CD4-positive, alpha-beta T cell (primary cell): ENCODE measurements around the gene ECM1. TPM values are rescaled to one million over a fixed set of nuclear protein-coding genes. Genes with fewer than 3 reads are reported as not detected.

ENCODE experiments used
- ATAC-seq: fragments of 200-7000 bp; cut with Tn5 transposase; one replicate; pipeline ENCODE4 v1.10.0; 2022; ENCODE audit warnings: mild to moderate bottlenecking; ENCODE audit not compliant: poor library complexity
- CTCF ChIA-PET: fragments of 350-600 bp; sonication (Branson Sonifier 250); formaldehyde crosslinking; loops from one replicate; lab custom pipeline; 2021; ENCODE audit warnings: antibody characterized with exemption, inconsistent platforms; lab: Charles Lee
- POLR2A ChIA-PET: fragments of 350-600 bp; sonication (Branson Sonifier 250); formaldehyde crosslinking; loops from one replicate; lab custom pipeline; 2021; ENCODE audit warnings: antibody characterized with exemption, inconsistent platforms; lab: Charles Lee
- DNase-seq, 14 experiments: peaks; one replicate each; pipeline ENCODE4 v3.0.0-alpha.2; 2013 to 2020; ENCODE audit warnings: mixed read lengths in 2 of 14
- H3K27ac ChIP-seq, 2 donors: one replicate each; pipeline versions ENCODE4 v1.5.1 to v1.7.0; 2013; ENCODE audit warnings: low read length in 2 of 2, low read depth in 1 of 2, mild to moderate bottlenecking in 1 of 2
- H3K27me3 ChIP-seq, 2 experiments: 1 replicate in 1 of 2; 2 replicates in 1 of 2; pipeline versions ENCODE4 v1.6.1 to v1.7.0; 2013; ENCODE audit warnings: low read length in 2 of 2, control low read depth in 1 of 2, mild to moderate bottlenecking in 1 of 2, moderate library complexity in 1 of 2; ENCODE audit not compliant: insufficient read depth in 2 of 2, control insufficient read depth in 1 of 2
- H3K36me3 ChIP-seq: one replicate; pipeline ENCODE4 v1.6.1; 2013; ENCODE audit warnings: low read length, control low read depth; ENCODE audit not compliant: insufficient read depth
- H3K4me1 ChIP-seq: one replicate; pipeline ENCODE4 v1.6.1; 2013; ENCODE audit warnings: low read length, control low read depth; ENCODE audit not compliant: insufficient read depth
- H3K4me3 ChIP-seq: one replicate; pipeline ENCODE4 v1.5.1; 2013; ENCODE audit warnings: mild to moderate bottlenecking, low read length, moderate library complexity
- H3K9me3 ChIP-seq, 2 experiments: 1 replicate in 1 of 2; 2 replicates in 1 of 2; pipeline versions ENCODE4 v1.6.1 to v1.7.0; 2013; ENCODE audit warnings: low read length in 2 of 2, mild to moderate bottlenecking in 2 of 2, control low read depth in 1 of 2, moderate library complexity in 1 of 2; ENCODE audit not compliant: control insufficient read depth in 1 of 2, insufficient read depth in 1 of 2
- H3K27ac Mint-ChIP-seq: one replicate; pipeline ENCODE4 v1.8.0; 2020; ENCODE audit warnings: mixed read lengths
- H3K27me3 Mint-ChIP-seq: one replicate; pipeline ENCODE4 v1.8.0; 2021; ENCODE audit warnings: mixed read lengths
- H3K36me3 Mint-ChIP-seq: one replicate; pipeline ENCODE4 v1.8.0; 2021; ENCODE audit warnings: low read depth, mixed read lengths
- H3K4me1 Mint-ChIP-seq: one replicate; pipeline ENCODE4 v1.8.0; 2021; ENCODE audit warnings: low read depth, mixed read lengths
- H3K4me3 Mint-ChIP-seq: one replicate; pipeline ENCODE4 v1.8.0; 2020; ENCODE audit warnings: mild to moderate bottlenecking, mixed read lengths
- H3K9me3 Mint-ChIP-seq: one replicate; pipeline ENCODE4 v1.8.0; 2020; ENCODE audit warnings: mixed read lengths
- intact Hi-C, 2 experiments: fragments of 100-400 bp; cut with DNase I in 1 of 2; cut with micrococcal nuclease in 1 of 2; formaldehyde crosslinking; loops; one replicate each; pipeline versions ENCODE4 v1.15.1 to v1.9.0; 2023 to 2025; cut with DNase I, micrococcal nuclease
- total RNA-seq, 174 experiments: library from RNA in 2 of 174; stranded (reverse) in 2 of 174; gene quantifications; one replicate each; pipeline ENCODE4 v1.2.3 and lab custom pipeline; 2021 to 2026
- TF ChIP-seq, protein P1 (sequence below): fragments of 200-600 bp; IDR thresholded peaks from one replicate; pipeline ENCODE4 v1.8.0; 2022; ENCODE audit warnings: antibody characterized with exemption, mild to moderate bottlenecking

ECM1 gene
- total RNA-seq, 2 experiments from 2014 or later, result 0.31 TPM; not detected in 1

GRCh38 chr1:150477733-150478132, 30.2 kb upstream of the ECM1 start:
- peak overlapping the region in 1 of 2 donors; percentile 14 for H3K27ac ChIP-seq
- no peak overlapping the region for H3K4me3 Mint-ChIP-seq
- H3K36me3 ChIP-seq, result peaks cover 12% of the 10 kb centered on the region
- H3K27me3 Mint-ChIP-seq, result no peaks in the 10 kb centered on the region
- H3K4me1 Mint-ChIP-seq, result peaks cover 18% of the 10 kb centered on the region
- peaks cover 22% of the 10 kb centered on the region for H3K36me3 Mint-ChIP-seq
- POLR2A ChIA-PET, result no interaction called here
- no peaks in the 10 kb centered on the region for H3K9me3 Mint-ChIP-seq
- DNase-seq (no peak), ATAC-seq (no peak)
- no peaks in the 10 kb centered on the region for H3K27me3 ChIP-seq
- TF ChIP-seq, protein P1, sequence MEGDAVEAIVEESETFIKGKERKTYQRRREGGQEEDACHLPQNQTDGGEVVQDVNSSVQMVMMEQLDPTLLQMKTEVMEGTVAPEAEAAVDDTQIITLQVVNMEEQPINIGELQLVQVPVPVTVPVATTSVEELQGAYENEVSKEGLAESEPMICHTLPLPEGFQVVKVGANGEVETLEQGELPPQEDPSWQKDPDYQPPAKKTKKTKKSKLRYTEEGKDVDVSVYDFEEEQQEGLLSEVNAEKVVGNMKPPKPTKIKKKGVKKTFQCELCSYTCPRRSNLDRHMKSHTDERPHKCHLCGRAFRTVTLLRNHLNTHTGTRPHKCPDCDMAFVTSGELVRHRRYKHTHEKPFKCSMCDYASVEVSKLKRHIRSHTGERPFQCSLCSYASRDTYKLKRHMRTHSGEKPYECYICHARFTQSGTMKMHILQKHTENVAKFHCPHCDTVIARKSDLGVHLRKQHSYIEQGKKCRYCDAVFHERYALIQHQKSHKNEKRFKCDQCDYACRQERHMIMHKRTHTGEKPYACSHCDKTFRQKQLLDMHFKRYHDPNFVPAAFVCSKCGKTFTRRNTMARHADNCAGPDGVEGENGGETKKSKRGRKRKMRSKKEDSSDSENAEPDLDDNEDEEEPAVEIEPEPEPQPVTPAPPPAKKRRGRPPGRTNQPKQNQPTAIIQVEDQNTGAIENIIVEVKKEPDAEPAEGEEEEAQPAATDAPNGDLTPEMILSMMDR, result no peak
- H3K9me3 ChIP-seq, result no peaks in the 10 kb centered on the region
- no peak overlapping the region for H3K4me3 ChIP-seq
- CTCF ChIA-PET, result no interaction called here
- intact Hi-C loops, result no loop called here
- H3K4me1 ChIP-seq, result no peaks in the 10 kb centered on the region
- H3K27ac Mint-ChIP-seq, result peak overlapping the region; percentile 67

GRCh38 chr1:150479370-150479769, 28.5 kb upstream of the ECM1 start:
- TF ChIP-seq, protein P1, result no peak
- ChIA-PET POLR2A (no interaction called here), CTCF (no interaction called here)
- no peak for ATAC-seq
- Mint-ChIP-seq H3K27ac (no peak overlapping the region), H3K4me1 (peaks cover 18% of the 10 kb centered on the region), H3K36me3 (peaks cover 6% of the 10 kb centered on the region), H3K4me3 (no peak overlapping the region), H3K9me3 (no peaks in the 10 kb centered on the region), H3K27me3 (no peaks in the 10 kb centered on the region)
- H3K9me3 ChIP-seq, result no peaks in the 10 kb centered on the region
- no peak overlapping the region for H3K4me3 ChIP-seq
- intact Hi-C loops, result no loop called here
- no peak overlapping the region for H3K27ac ChIP-seq
- no peaks in the 10 kb centered on the region for H3K4me1 ChIP-seq
- H3K27me3 ChIP-seq, result no peaks in the 10 kb centered on the region
- no peak for DNase-seq
- no peaks in the 10 kb centered on the region for H3K36me3 ChIP-seq

GRCh38 chr1:150479927-150480352, 28.0 kb upstream of the ECM1 start:
- H3K4me1 Mint-ChIP-seq, result peaks cover 16% of the 10 kb centered on the region
- Histone ChIP-seq H3K27ac (no peak overlapping the region), H3K27me3 (no peaks in the 10 kb centered on the region), H3K4me3 (no peak overlapping the region), H3K36me3 (no peaks in the 10 kb centered on the region), H3K9me3 (no peaks in the 10 kb centered on the region), H3K4me1 (no peaks in the 10 kb centered on the region)
- no peaks in the 10 kb centered on the region for H3K9me3 Mint-ChIP-seq
- ATAC-seq (no peak), DNase-seq (no peak)
- no peak overlapping the region for H3K4me3 Mint-ChIP-seq
- no peak overlapping the region for H3K27ac Mint-ChIP-seq
- peaks cover under 1% of the 10 kb centered on the region for H3K36me3 Mint-ChIP-seq
- intact Hi-C loops, result no loop called here
- ChIA-PET CTCF (no interaction called here), POLR2A (no interaction called here)
- TF ChIP-seq, protein P1, result no peak
- no peaks in the 10 kb centered on the region for H3K27me3 Mint-ChIP-seq
